Pons (tissue), 1 donor: Measurements from ENCODE around the gene LCE2A.
"Not testable (repeated sequence)": the region's sequence is repeated elsewhere in the genome, so short reads cannot be mapped to it uniquely, and the experiment has no call there.

Source experiments
- DNase-seq: peaks from one replicate; pipeline ENCODE4 v3.0.0-alpha.2; 2016; ENCODE audit warnings: low spot score

Gene LCE2A

GRCh38 chr1:152697701-152698600, at the start of gene LCE2A:
Gene LCE2A, plus strand, starts transcription at chr1:152698345. Its CDS starts 557 bp downstream, at chr1:152698902.
- no peak for DNase-seq

- DNase-seq = peak; percentile 54
Observed at GRCh38 chr1:152654110-152654509, 44.0 kb upstream of the LCE2A start.

GRCh38 chr1:152656459-152656858, 41.7 kb upstream of the LCE2A start:
- no peak for DNase-seq

GRCh38 chr1:152657677-152658076, 40.5 kb upstream of the LCE2A start:
- no peak for DNase-seq

- DNase-seq = no peak
Observed at GRCh38 chr1:152658649-152659048, 39.5 kb upstream of the LCE2A start.

- no peak for DNase-seq
Observed at GRCh38 chr1:152663098-152663497, 35.0 kb upstream of the LCE2A start, which contains the start of gene LCE2D. Gene LCE2D, plus strand, starts transcription at chr1:152663380. Its CDS starts 726 bp downstream, at chr1:152664106.

GRCh38 chr1:152666171-152666570, 32.0 kb upstream of the LCE2A start:
- DNase-seq = not testable (repeated sequence)

- peak; percentile 11 for DNase-seq
Observed at GRCh38 chr1:152667648-152668047, 30.5 kb upstream of the LCE2A start.

- no peak for DNase-seq
Observed at GRCh38 chr1:152673016-152673415, 25.1 kb upstream of the LCE2A start.

- not testable (repeated sequence) for DNase-seq
Observed at GRCh38 chr1:152674983-152675382, 23.2 kb upstream of the LCE2A start, which contains the start of gene LCE2C. Gene LCE2C, plus strand, starts transcription at chr1:152675279. Its CDS starts 737 bp downstream, at chr1:152676016.

- no peak for DNase-seq
Observed at GRCh38 chr1:152679459-152679858, 18.7 kb upstream of the LCE2A start.

- DNase-seq = no peak
Observed at GRCh38 chr1:152681616-152682015, 16.5 kb upstream of the LCE2A start.

- DNase-seq = no peak
Observed at GRCh38 chr1:152683846-152684245, 14.3 kb upstream of the LCE2A start.

- DNase-seq = not testable (repeated sequence)
Observed at GRCh38 chr1:152685823-152686222, 12.3 kb upstream of the LCE2A start, which contains the start of gene LCE2B. Gene LCE2B, plus strand, starts transcription at chr1:152686123. Its CDS starts 721 bp downstream, at chr1:152686844.

GRCh38 chr1:152699746-152700145, 1.6 kb downstream of the LCE2A start:
- no peak for DNase-seq

GRCh38 chr1:152707860-152708259, 9.7 kb downstream of the LCE2A start, which contains the start of gene LCE4A:
Gene LCE4A, plus strand, starts transcription at chr1:152708160. Its CDS starts 916 bp downstream, at chr1:152709076.
- DNase-seq = no peak

GRCh38 chr1:152718238-152718637, 20.1 kb downstream of the LCE2A start:
- no peak for DNase-seq

GRCh38 chr1:152725261-152725660, 27.1 kb downstream of the LCE2A start:
- DNase-seq = no peak

GRCh38 chr1:152728986-152729385, 30.8 kb downstream of the LCE2A start:
- no peak for DNase-seq

- DNase-seq = no peak
Observed at GRCh38 chr1:152735648-152736047, 37.5 kb downstream of the LCE2A start.

- no peak for DNase-seq
Observed at GRCh38 chr1:152737997-152738396, 39.9 kb downstream of the LCE2A start.

GRCh38 chr1:152739841-152740240, 41.7 kb downstream of the LCE2A start:
- no peak for DNase-seq

- DNase-seq = no peak
Observed at GRCh38 chr1:152741656-152742055, 43.5 kb downstream of the LCE2A start.
